Endothelial cell of umbilical vein (primary cell): ENCODE measurements around the gene TENM4. TPM values are rescaled to one million over a fixed set of nuclear protein-coding genes. Genes with fewer than 3 reads are reported as not detected.

Experiments
- BruUV-seq: library from RNA; stranded (reverse); fragments of 400-500 nt; replicated peaks from 2 replicates; lab custom pipeline; 2021; lab: Mats Ljungman, UMichigan
- CTCF ChIA-PET: fragments of 300-600, 350-600 bp; sonication (Branson Sonifier 250); formaldehyde crosslinking; loops from one replicate; lab custom pipeline; 2021; ENCODE audit warnings: antibody characterized with exemption, inconsistent platforms; lab: Charles Lee
- POLR2A ChIA-PET: fragments of 300-600, 350-600 bp; sonication (Branson Sonifier 250); formaldehyde crosslinking; loops from one replicate; lab custom pipeline; 2021; ENCODE audit warnings: antibody characterized with exemption, inconsistent platforms; lab: Charles Lee
- DNase-seq: peaks from one replicate; pipeline ENCODE4 v3.0.0-alpha.2; 2011; ENCODE audit warnings: low read depth, low spot score
- FAIRE-seq: peaks from 2 replicates; lab custom pipeline; 2011; peaks lifted over from hg19 to GRCh38; lab: Jason Lieb, UNC
- H2AFZ ChIP-seq: 2 replicates; pipeline ENCODE4 v1.6.0; 2012; ENCODE audit warnings: low read depth, low read length, control low read depth, inconsistent platforms
- H3K27ac ChIP-seq: 2 replicates; pipeline ENCODE4 v1.5.1; 2011; ENCODE audit warnings: low read depth, mild to moderate bottlenecking, control low read depth, low read length, moderate library complexity; ENCODE audit not compliant: insufficient read depth
- H3K27me3 ChIP-seq, 2 experiments: 2 replicates each; pipeline versions ENCODE4 v1.6.0 to v1.6.1; 2011; ENCODE audit warnings: low read length in 2 of 2, mixed read lengths in 1 of 2; ENCODE audit not compliant: control insufficient read depth in 2 of 2, insufficient read depth in 2 of 2
- H3K36me3 ChIP-seq, 2 experiments: 2 replicates in 1 of 2; 3 replicates in 1 of 2; pipeline ENCODE4 v1.5.1; 2011; ENCODE audit warnings: low read length in 2 of 2, mild to moderate bottlenecking in 1 of 2, moderate library complexity in 1 of 2; ENCODE audit not compliant: control insufficient read depth in 2 of 2, insufficient read depth in 2 of 2; ENCODE audit errors: extremely low read depth in 1 of 2
- H3K4me1 ChIP-seq: 3 replicates; pipeline ENCODE4 v1.5.1; 2011; ENCODE audit warnings: mild to moderate bottlenecking, low read length; ENCODE audit not compliant: control insufficient read depth, insufficient read depth; ENCODE audit errors: extremely low read depth
- H3K4me2 ChIP-seq: 2 replicates; pipeline ENCODE4 v1.6.1; 2011; ENCODE audit warnings: low read length, control low read depth, mixed read lengths; ENCODE audit not compliant: insufficient read depth
- H3K4me3 ChIP-seq, 3 experiments: fragments of 200-600 bp in 1 of 3; sonication (generic), shearing (Covaris generic) in 1 of 3; replicated peaks in 1 of 3; 2 replicates each; pipeline ENCODE4 v1.5.1; 2011 to 2016; ENCODE audit warnings: control low read depth in 3 of 3, low read length in 3 of 3, mild to moderate bottlenecking in 2 of 3, inconsistent platforms in 1 of 3, low read depth in 1 of 3, moderate library complexity in 1 of 3; ENCODE audit not compliant: insufficient read depth in 1 of 3
- H3K79me2 ChIP-seq: 2 replicates; pipeline ENCODE4 v1.6.0; 2012; ENCODE audit warnings: low read length, inconsistent platforms; ENCODE audit not compliant: control insufficient read depth, insufficient read depth
- H3K9ac ChIP-seq: replicated peaks from 2 replicates; pipeline ENCODE3; 2011; ENCODE audit warnings: low read length, control low read depth; ENCODE audit not compliant: insufficient read depth; ENCODE audit errors: extremely low read depth
- H3K9me1 ChIP-seq: replicated peaks from 3 replicates; pipeline ENCODE4 v1.6.0; 2011; ENCODE audit warnings: mild to moderate bottlenecking, low read length; ENCODE audit not compliant: control insufficient read depth, insufficient read depth; ENCODE audit errors: extremely low read depth
- H3K9me3 ChIP-seq: replicated peaks from 2 replicates; pipeline ENCODE4 v1.5.1; 2012; ENCODE audit warnings: low read length, inconsistent platforms; ENCODE audit not compliant: control insufficient read depth, insufficient read depth
- H4K20me1 ChIP-seq: replicated peaks from 2 replicates; pipeline ENCODE3; 2011; ENCODE audit warnings: mild to moderate bottlenecking, low read length; ENCODE audit not compliant: control insufficient read depth, insufficient read depth; ENCODE audit errors: extremely low read depth
- EZH2 ChIP-seq: IDR thresholded peaks from 2 replicates; pipeline ENCODE4 v1.6.1; 2012; ENCODE audit warnings: borderline replicate concordance, low read depth, mild to moderate bottlenecking, moderate library complexity, low read length, inconsistent platforms; ENCODE audit not compliant: severe bottlenecking
- FOS ChIP-seq: IDR thresholded peaks from 2 replicates; pipeline ENCODE4 v1.6.1; 2011; ENCODE audit warnings: mild to moderate bottlenecking, low read length, moderate library complexity, borderline replicate concordance; ENCODE audit not compliant: insufficient read depth
- GATA2 ChIP-seq: IDR thresholded peaks from 2 replicates; pipeline ENCODE4 v1.7.0; 2011; ENCODE audit warnings: low read depth, mild to moderate bottlenecking, moderate library complexity, mixed read lengths, low read length; ENCODE audit not compliant: insufficient read length, insufficient read depth
- JUN ChIP-seq: IDR thresholded peaks from 2 replicates; pipeline ENCODE4 v1.6.1; 2011; ENCODE audit warnings: borderline replicate concordance, low read depth; ENCODE audit not compliant: insufficient read length, insufficient read depth
- MAX ChIP-seq: IDR thresholded peaks from 2 replicates; pipeline ENCODE4 v1.6.1; 2011; ENCODE audit not compliant: insufficient read depth, insufficient read length
- MYC ChIP-seq: IDR thresholded peaks from one replicate; pipeline ENCODE4 v1.6.1; 2011; ENCODE audit warnings: mild to moderate bottlenecking, low read depth, low read length
- POLR2A ChIP-seq: IDR thresholded peaks from 2 replicates; pipeline ENCODE4 v1.6.1; 2012; ENCODE audit warnings: low read depth, mild to moderate bottlenecking, control low read depth, low read length
- POLR2AphosphoS5 ChIP-seq: IDR thresholded peaks from 2 replicates; pipeline ENCODE4 v1.6.1; 2012; ENCODE audit warnings: low read depth, mild to moderate bottlenecking, control low read depth, low read length, moderate library complexity; ENCODE audit not compliant: insufficient read depth
- dilution Hi-C: fragments of 300-500 bp; cut with MboI; formaldehyde crosslinking; loops from one replicate; pipeline ENCODE4 v1.15.0; 2019; ENCODE audit warnings: low sequenced_read_pairs; ENCODE audit not compliant: extremely low pct_ligation_motif_present
- intact Hi-C: fragments of 100-400 bp; cut with micrococcal nuclease; formaldehyde crosslinking; loops from one replicate; pipeline ENCODE4 v1.10.0; 2022
- polyA plus RNA-seq, 4 experiments: library from polyadenylated mRNA; depleted of rRNA in 3 of 4; stranded (reverse) in 3 of 4; unstranded in 1 of 4; fragments of >200 nt; gene quantifications; 2 replicates each; pipeline versions ENCODE4 v1.2.1 to v1.2.3, GENCODE V29; 2011 to 2012; ENCODE audit warnings: missing spikeins in 1 of 4
- total RNA-seq: library from RNA; stranded (reverse); gene quantifications from 2 replicates; pipeline ENCODE4 v1.2.3, GENCODE V29; 2021
- TF ChIP-seq, protein P1 (sequence below), 2 donors: IDR thresholded peaks; 1 replicate in 1 of 2; 2 replicates in 1 of 2; pipeline ENCODE4 v1.5.1; 2011; ENCODE audit warnings: low read length in 2 of 2, mild to moderate bottlenecking in 2 of 2, moderate library complexity in 2 of 2, control low read depth in 1 of 2, inconsistent platforms in 1 of 2, low read depth in 1 of 2; ENCODE audit not compliant: insufficient read depth in 1 of 2; ENCODE audit errors: extremely low read depth in 1 of 2

The TENM4 gene
- total and polyA plus RNA-seq, 2 donors (not counting 3 experiments of a cell fraction or from before 2014, with no cell fraction given), result 0.06 to 0.27 TPM

- no peaks in the 10 kb centered on the region for H3K36me3 ChIP-seq
- dilution Hi-C loops, result no loop called here
- CTCF ChIA-PET, result no interaction called here
Measured at GRCh38 chr11:79156031-79156430, 284.8 kb downstream of the TENM4 start.

More at GRCh38 chr11:79156031-79156430, 284.8 kb downstream of the TENM4 start:
- Histone ChIP-seq H3K9me1 (no peaks in the 10 kb centered on the region), H3K27me3 (no peaks in the 10 kb centered on the region), H3K9me3 (no peaks in the 10 kb centered on the region), H3K4me3 (no peak overlapping the region), H3K27ac (no peak overlapping the region), H2AFZ (no peak overlapping the region), H4K20me1 (no peaks in the 10 kb centered on the region), H3K9ac (no peak overlapping the region), H3K4me2 (no peak overlapping the region), H3K79me2 (no peaks in the 10 kb centered on the region), H3K4me1 (no peaks in the 10 kb centered on the region)
- no TSS peak for BruUV-seq
- DNase-seq, result no peak
- TF ChIP-seq, protein P1, sequence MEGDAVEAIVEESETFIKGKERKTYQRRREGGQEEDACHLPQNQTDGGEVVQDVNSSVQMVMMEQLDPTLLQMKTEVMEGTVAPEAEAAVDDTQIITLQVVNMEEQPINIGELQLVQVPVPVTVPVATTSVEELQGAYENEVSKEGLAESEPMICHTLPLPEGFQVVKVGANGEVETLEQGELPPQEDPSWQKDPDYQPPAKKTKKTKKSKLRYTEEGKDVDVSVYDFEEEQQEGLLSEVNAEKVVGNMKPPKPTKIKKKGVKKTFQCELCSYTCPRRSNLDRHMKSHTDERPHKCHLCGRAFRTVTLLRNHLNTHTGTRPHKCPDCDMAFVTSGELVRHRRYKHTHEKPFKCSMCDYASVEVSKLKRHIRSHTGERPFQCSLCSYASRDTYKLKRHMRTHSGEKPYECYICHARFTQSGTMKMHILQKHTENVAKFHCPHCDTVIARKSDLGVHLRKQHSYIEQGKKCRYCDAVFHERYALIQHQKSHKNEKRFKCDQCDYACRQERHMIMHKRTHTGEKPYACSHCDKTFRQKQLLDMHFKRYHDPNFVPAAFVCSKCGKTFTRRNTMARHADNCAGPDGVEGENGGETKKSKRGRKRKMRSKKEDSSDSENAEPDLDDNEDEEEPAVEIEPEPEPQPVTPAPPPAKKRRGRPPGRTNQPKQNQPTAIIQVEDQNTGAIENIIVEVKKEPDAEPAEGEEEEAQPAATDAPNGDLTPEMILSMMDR (IDR thresholded peaks at IDR 0.05; ENCODE audit: extremely low read depth in 1 of 2, insufficient read depth in 1 of 2, low read depth in 1 of 2, low read length in 2 of 2), result no peak
- TF ChIP-seq MAX (no peak), EZH2 (no peak), POLR2AphosphoS5 (no peak), POLR2A (no peak), GATA2 (no peak), FOS (no peak), MYC (no peak), JUN (no peak)
- intact Hi-C loops, result no loop called here
- no peak for FAIRE-seq
- POLR2A ChIA-PET, result no interaction called here
